Thyroid gland (tissue), 4 donors: Measurements from ENCODE around the gene KLHDC8A. TPM values are rescaled to one million over a fixed set of nuclear protein-coding genes. Genes with fewer than 3 reads are reported as not detected.

Source experiments
- DNase-seq, 2 donors: peaks; one replicate each; pipeline ENCODE4 v3.0.0-alpha.2; 2019
- H3K27ac ChIP-seq, 3 donors: fragments of 200-600 bp; sonication (generic); 1 replicate in 2 of 3; 2 replicates in 1 of 3; pipeline ENCODE4 v1.5.1; 2016 to 2019; ENCODE audit warnings: mild to moderate bottlenecking in 1 of 3, moderate library complexity in 1 of 3
- H3K27me3 ChIP-seq: fragments of 200-600 bp; sonication (generic); one replicate; pipeline ENCODE4 v1.5.1; 2019
- H3K36me3 ChIP-seq, 2 donors: fragments of 200-600 bp; sonication (generic); one replicate each; pipeline ENCODE4 v1.5.1; 2016 to 2019
- H3K4me1 ChIP-seq, 2 donors: fragments of 200-600 bp; sonication (generic); one replicate each; pipeline ENCODE4 v1.5.1; 2017 to 2019
- H3K4me3 ChIP-seq, 3 donors: fragments of 200-600 bp; sonication (generic); replicated peaks in 1 of 3; 1 replicate in 2 of 3; 2 replicates in 1 of 3; pipeline ENCODE4 v1.5.1; 2016; ENCODE audit warnings: mild to moderate bottlenecking in 1 of 3
- H3K9me3 ChIP-seq: fragments of 200-600 bp; sonication (generic); one replicate; pipeline ENCODE4 v1.5.1; 2017
- POLR2A ChIP-seq, 2 donors: fragments of 450-650 bp; IDR thresholded peaks; one replicate each; pipeline ENCODE4 v1.6.1; 2017; ENCODE audit warnings: antibody characterized with exemption in 2 of 2, mild to moderate bottlenecking in 2 of 2, moderate library complexity in 1 of 2
- WGBS, 2 donors: methylation state at CpG; one replicate each; pipeline ENCODE4 v1.1.5; 2017; 5-methylcytosine and 5-hydroxymethylcytosine counted together
- intact Hi-C: fragments of 100-400 bp; cut with DNase I; formaldehyde crosslinking; loops from one replicate; pipeline ENCODE4 v1.15.1; 2023
- total RNA-seq, 4 donors: library from RNA; depleted of rRNA; stranded (reverse); fragments of >200 nt; gene quantifications; one replicate each; pipeline ENCODE4 v1.2.3, GENCODE V29; 2016
- TF ChIP-seq, protein P1 (sequence below), 6 experiments: fragments of 200-600 bp in 3 of 6; fragments of 450-650 bp in 3 of 6; sonication (generic) in 3 of 6; IDR thresholded peaks; one replicate each; pipeline ENCODE4 v1.5.1; 2016 to 2019; ENCODE audit warnings: antibody characterized with exemption in 6 of 6, mild to moderate bottlenecking in 2 of 6, inconsistent platforms in 1 of 6, moderate library complexity in 1 of 6

Gene KLHDC8A
- total RNA-seq, 4 donors from 2014 or later, result 1.1 to 2.0 (median 1.5) TPM

DNA sequence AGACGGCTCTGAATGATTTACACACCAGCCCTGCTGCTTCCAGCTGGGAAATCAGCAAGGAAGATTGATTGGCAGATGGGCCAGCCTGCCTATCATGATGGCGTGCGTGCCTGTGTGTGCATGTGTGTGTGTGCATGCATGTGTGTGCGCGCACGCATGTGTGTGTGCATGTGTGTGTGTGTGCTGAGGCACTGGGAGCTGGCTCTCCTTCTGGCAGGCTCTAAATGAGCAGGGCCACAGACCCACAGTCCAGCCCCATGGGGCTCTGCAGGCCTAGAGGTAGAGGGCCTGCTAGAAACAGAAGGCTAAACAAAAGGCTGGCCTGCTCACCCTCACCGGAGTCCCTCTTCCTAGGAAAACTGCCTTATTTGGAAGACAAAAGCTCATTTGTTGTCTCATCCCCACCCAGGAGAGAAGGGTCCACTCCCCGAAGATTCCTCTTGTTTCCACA lies 6.0 kb downstream of the KLHDC8A start:
- intact Hi-C loops, result loop anchor here (5.0 kb wide), 1 partner anchor 137 kb away; no protein-coding TSS in a partner anchor
- Histone ChIP-seq H3K36me3 (no peaks in the 10 kb centered on the region), H3K27me3 (no peaks in the 10 kb centered on the region), H3K4me3 (no peak overlapping the region), H3K4me1 (peaks cover 8 to 20% of the 10 kb centered on the region in 2 donors), H3K9me3 (no peaks in the 10 kb centered on the region), H3K27ac (no peak overlapping the region)
- TF ChIP-seq, protein P1, sequence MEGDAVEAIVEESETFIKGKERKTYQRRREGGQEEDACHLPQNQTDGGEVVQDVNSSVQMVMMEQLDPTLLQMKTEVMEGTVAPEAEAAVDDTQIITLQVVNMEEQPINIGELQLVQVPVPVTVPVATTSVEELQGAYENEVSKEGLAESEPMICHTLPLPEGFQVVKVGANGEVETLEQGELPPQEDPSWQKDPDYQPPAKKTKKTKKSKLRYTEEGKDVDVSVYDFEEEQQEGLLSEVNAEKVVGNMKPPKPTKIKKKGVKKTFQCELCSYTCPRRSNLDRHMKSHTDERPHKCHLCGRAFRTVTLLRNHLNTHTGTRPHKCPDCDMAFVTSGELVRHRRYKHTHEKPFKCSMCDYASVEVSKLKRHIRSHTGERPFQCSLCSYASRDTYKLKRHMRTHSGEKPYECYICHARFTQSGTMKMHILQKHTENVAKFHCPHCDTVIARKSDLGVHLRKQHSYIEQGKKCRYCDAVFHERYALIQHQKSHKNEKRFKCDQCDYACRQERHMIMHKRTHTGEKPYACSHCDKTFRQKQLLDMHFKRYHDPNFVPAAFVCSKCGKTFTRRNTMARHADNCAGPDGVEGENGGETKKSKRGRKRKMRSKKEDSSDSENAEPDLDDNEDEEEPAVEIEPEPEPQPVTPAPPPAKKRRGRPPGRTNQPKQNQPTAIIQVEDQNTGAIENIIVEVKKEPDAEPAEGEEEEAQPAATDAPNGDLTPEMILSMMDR (IDR thresholded peaks at IDR 0.05), result no peak
- no peak for TF ChIP-seq POLR2A (IDR thresholded peaks at IDR 0.05)
- WGBS, 2 donors, result 85 to 90% methylated on average over 5 to 7 of the region's 8 CpGs
- no peak for DNase-seq

- Histone ChIP-seq H3K9me3 (no peaks in the 10 kb centered on the region), H3K27me3 (no peaks in the 10 kb centered on the region), H3K36me3 (no peaks in the 10 kb centered on the region), H3K4me1 (peaks cover 8 to 17% of the 10 kb centered on the region in 2 donors), H3K27ac (no peak overlapping the region), H3K4me3 (no peak overlapping the region)
- 93 to 100% methylated on average over 2 of the region's 4 CpGs for WGBS, 2 donors
- TF ChIP-seq, protein P1 (IDR thresholded peaks at IDR 0.05), result no peak
- no peak for TF ChIP-seq POLR2A (IDR thresholded peaks at IDR 0.05)
- no peak for DNase-seq
- intact Hi-C loops, result loop anchor here (5.0 kb wide), 1 partner anchor 137 kb away; no protein-coding TSS in a partner anchor
Observed at GRCh38 chr1:205350124-205350523, 6.6 kb downstream of the KLHDC8A start.

DNA sequence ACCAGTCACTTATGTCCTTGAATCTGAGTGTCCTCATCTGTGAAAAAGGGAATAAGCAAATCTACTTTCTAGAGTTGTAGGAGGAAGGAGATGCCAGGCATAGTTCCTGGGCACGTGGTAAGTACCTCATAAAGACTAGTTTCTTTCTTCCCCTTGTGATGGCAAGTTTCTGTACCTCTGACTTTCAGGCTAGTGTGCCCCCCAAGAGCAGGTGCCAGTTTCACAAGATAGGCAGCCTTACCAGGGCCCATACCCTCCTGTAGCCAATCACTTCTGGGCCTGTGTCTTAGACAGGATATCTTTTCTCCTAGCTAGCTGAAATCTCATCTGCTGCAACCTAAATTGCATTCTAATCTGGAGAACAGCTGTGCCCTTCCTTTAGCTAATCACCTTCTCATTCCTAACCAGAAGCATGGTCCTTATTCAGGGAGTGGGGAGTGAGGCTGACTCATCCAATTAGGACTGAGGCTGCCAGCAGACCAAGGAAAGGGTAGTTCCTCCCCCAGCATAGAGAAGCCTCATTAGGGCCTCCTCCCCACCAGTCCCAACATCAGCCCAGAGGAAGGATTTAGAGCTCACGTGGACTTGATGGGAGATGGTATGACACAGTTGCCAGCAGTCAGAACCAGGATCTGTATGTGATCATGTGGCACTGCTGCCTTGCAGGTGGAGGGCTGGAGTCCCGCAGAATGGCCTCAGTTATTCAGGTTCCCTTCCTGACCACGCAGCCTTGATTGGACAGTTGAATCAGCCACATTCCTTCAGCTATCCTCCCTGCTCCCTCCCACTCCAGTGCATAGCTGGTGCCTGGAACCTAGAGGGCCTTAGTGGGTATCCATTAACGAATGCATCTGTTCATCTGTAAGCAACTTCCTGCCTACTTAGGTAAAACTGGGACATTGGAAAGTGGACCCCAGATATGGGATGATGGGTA lies 7.9 kb downstream of the KLHDC8A start:
- Histone ChIP-seq H3K27me3 (no peaks in the 10 kb centered on the region), H3K27ac (no peak overlapping the region), H3K9me3 (no peaks in the 10 kb centered on the region), H3K36me3 (no peaks in the 10 kb centered on the region), H3K4me3 (no peak overlapping the region), H3K4me1 (peaks cover 6 to 20% of the 10 kb centered on the region in 2 donors)
- intact Hi-C loops, result no loop called here
- no peak for DNase-seq
- WGBS, 2 donors, result 80 to 83% methylated on average over 5 of the region's 5 CpGs
- TF ChIP-seq, protein P1 (IDR thresholded peaks at IDR 0.05), result no peak
- TF ChIP-seq POLR2A (IDR thresholded peaks at IDR 0.05), result no peak

DNA sequence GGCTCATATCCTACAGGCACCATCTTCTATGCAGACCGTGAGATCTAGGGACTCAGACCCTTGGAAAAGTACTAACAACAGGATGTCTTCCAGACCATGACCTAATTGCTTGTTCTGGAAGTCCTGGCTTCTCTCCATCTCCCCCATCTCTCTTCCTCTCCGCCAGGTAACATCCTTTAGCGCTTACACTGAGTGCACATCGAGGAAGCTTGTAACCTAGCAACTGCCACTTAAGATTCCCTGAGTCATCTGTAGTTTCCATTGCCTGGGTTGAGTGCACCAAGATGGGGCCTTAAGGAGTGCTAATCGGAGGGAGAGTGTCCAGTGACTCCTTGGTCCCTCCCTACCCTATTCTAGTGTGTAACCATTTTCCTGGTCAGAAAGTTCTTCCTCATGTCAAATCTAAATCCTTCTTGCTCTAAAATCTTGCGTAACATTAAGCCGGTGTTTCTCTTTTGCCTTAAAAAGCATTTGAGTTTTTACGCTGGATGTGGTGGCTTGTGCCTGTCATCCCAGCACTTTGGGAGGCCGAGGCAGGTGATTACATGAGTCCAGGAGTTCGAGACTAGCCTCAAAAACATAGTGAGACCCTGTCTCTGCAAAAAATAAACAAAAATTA lies 9.7 kb downstream of the KLHDC8A start:
- Histone ChIP-seq H3K36me3 (no peaks in the 10 kb centered on the region), H3K27me3 (no peaks in the 10 kb centered on the region), H3K27ac (no peak overlapping the region), H3K4me3 (no peak overlapping the region), H3K4me1 (peaks cover 13 to 26% of the 10 kb centered on the region in 2 donors), H3K9me3 (no peaks in the 10 kb centered on the region)
- intact Hi-C loops, result no loop called here
- WGBS, 2 donors, result 43 to 64% methylated on average over 10 of the region's 10 CpGs
- TF ChIP-seq, protein P1 (IDR thresholded peaks at IDR 0.05), result no peak
- TF ChIP-seq POLR2A (IDR thresholded peaks at IDR 0.05), result no peak
- peak; percentile 49 to 64 for DNase-seq
